ENCODE results near the gene HSPB3. TPM values are rescaled to one million over a fixed set of nuclear protein-coding genes. Genes with fewer than 3 reads are reported as not detected.
"Not testable (repeated sequence)": the region's sequence is repeated elsewhere in the genome, so short reads cannot be mapped to it uniquely, and the experiment has no call there.

The HSPB3 gene
- total and polyA plus RNA-seq, 3 donors from 2014 or later, result 2.8 to 4.5 (median 3.1) TPM

- TF ChIP-seq CTCF (IDR thresholded peaks at IDR 0.05) (no peak), POLR2A (IDR thresholded peaks at IDR 0.05) (no peak)
- Histone ChIP-seq H3K36me3 (ENCODE audit: low read depth, missing control alignments) (no peaks in the 10 kb centered on the region), H3K27ac (no peak overlapping the region), H3K27me3 (no peaks in the 10 kb centered on the region), H3K4me3 (no peak overlapping the region), H3K4me1 (no peaks in the 10 kb centered on the region), H3K9me3 (no peaks in the 10 kb centered on the region)
- intact Hi-C loops (cut with DNase I; ENCODE audit: low total_unique reads), result loop anchor here (5.0 kb wide), 1 partner anchor 159 kb away; no protein-coding TSS in a partner anchor
- no peak for DNase-seq
Observed at GRCh38 chr5:54415896-54416601, 39.5 kb upstream of the HSPB3 start.

- not testable (repeated sequence) for H3K4me1 ChIP-seq; H3K27ac ChIP-seq; H3K9me3 ChIP-seq; H3K36me3 ChIP-seq (ENCODE audit: low read depth, missing control alignments); H3K27me3 ChIP-seq; H3K4me3 ChIP-seq
- peak; percentile 57 for DNase-seq
- TF ChIP-seq CTCF (IDR thresholded peaks at IDR 0.05), result peak; percentile 53 to 85 (median 61)
- intact Hi-C loops (cut with DNase I; ENCODE audit: low total_unique reads), result loop anchor here (5.0 kb wide), 1 partner anchor 162 kb away; no protein-coding TSS in a partner anchor
- 25 to 26% methylated on average over 10 of the region's 10 CpGs for WGBS, 2 donors
Observed at GRCh38 chr5:54419573-54420423, 35.7 kb upstream of the HSPB3 start.

DNA sequence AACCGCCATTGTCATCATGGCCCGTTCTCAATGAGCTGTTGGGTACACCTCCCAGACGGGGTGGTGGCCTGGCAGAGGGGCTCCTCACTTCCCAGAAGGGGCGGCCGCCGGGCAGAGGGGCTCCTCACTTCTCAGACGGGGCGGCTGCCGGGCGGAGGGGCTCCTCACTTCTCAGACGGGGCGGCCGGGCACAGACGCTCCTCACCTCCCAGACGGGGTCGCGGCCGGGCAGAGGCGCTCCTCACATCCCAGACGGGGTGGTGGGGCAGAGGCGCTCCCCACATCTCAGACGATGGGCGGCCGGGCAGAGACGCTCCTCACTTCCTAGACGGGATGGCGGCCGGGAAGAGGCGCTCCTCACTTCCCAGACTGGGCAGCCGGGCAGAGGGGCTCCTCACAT is 35.0 kb upstream of the HSPB3 start:
- intact Hi-C loops (cut with DNase I; ENCODE audit: low total_unique reads), result not testable (repeated sequence)
- WGBS, 2 donors, result 60 to 83% methylated on average over 10 to 28 of the region's 30 CpGs

DNA sequence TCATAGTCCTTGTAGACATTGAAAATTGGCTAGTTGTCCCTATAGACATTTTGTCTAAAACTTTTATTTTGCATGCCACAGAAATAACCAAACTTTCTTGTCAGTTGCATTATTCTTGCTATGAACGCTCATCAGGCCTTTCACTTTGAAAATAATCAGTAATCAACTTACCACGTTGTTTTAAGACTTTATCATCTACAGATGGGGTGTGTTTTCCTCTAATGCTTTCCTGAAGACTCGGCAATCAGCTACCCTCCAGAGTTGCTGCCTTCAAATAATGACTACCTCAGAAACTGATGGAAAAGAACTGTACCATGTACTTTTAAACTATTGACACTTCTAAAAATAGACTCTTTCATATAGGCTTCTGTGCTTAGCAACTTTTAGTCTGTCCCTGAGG is 33.5 kb upstream of the HSPB3 start:
- no peaks in the 10 kb centered on the region for H3K9me3 ChIP-seq
- intact Hi-C loops (cut with DNase I; ENCODE audit: low total_unique reads), result no loop called here
- H3K4me3 ChIP-seq, result no peak overlapping the region
- no peak overlapping the region for H3K27ac ChIP-seq
- H3K36me3 ChIP-seq (ENCODE audit: low read depth, missing control alignments), result no peaks in the 10 kb centered on the region
- 60 to 75% methylated on average over 3 of the region's 3 CpGs for WGBS, 2 donors
- no peaks in the 10 kb centered on the region for H3K4me1 ChIP-seq
- no peak for DNase-seq
- H3K27me3 ChIP-seq, result no peaks in the 10 kb centered on the region
- TF ChIP-seq POLR2A (IDR thresholded peaks at IDR 0.05), result no peak
- TF ChIP-seq CTCF (IDR thresholded peaks at IDR 0.05), result no peak

More for the DNA sequence above, 35.0 kb upstream of the HSPB3 start:
- not testable (repeated sequence) for H3K27ac ChIP-seq; H3K4me1 ChIP-seq; H3K9me3 ChIP-seq; DNase-seq; H3K4me3 ChIP-seq; H3K36me3 ChIP-seq (ENCODE audit: low read depth, missing control alignments); H3K27me3 ChIP-seq

GRCh38 chr5:54425258-54425657 is 30.2 kb upstream of the HSPB3 start:
- Histone ChIP-seq H3K4me1 (no peaks in the 10 kb centered on the region), H3K4me3 (no peak overlapping the region), H3K27ac (no peak overlapping the region), H3K9me3 (no peaks in the 10 kb centered on the region), H3K36me3 (ENCODE audit: low read depth, missing control alignments) (no peaks in the 10 kb centered on the region), H3K27me3 (no peaks in the 10 kb centered on the region)
- 83 to 84% methylated on average over 2 of the region's 2 CpGs for WGBS, 2 donors
- DNase-seq, result no peak
- intact Hi-C loops (cut with DNase I; ENCODE audit: low total_unique reads), result no loop called here
- TF ChIP-seq CTCF (IDR thresholded peaks at IDR 0.05) (no peak), POLR2A (IDR thresholded peaks at IDR 0.05) (no peak)

Measured in testis (tissue), 3 donors.